IMR-90 (cell line): Measurements from ENCODE around the gene CITED4. TPM values are rescaled to one million over a fixed set of nuclear protein-coding genes. Genes with fewer than 3 reads are reported as not detected.
A peak's percentile ranks its signal among the peaks of the same experiment; 100 is the strongest.

Experiments
- ATAC-seq: fragments of 200-7000 bp; cut with Tn5 transposase; 2 replicates; pipeline ENCODE4 v1.9.1; 2020; ENCODE audit warnings: low read depth, mild to moderate bottlenecking, moderate library complexity
- BruUV-seq: library from RNA; stranded (reverse); fragments of 400-500 nt; replicated peaks from 2 replicates; lab custom pipeline; 2021; lab: Mats Ljungman, UMichigan
- CTCF ChIA-PET: fragments of 300-600 bp; formaldehyde crosslinking; extraction: SDS; loops from one replicate; lab custom pipeline; 2021; ENCODE audit warnings: antibody characterized with exemption; lab: Yijun Ruan, JAX
- POLR2A ChIA-PET: fragments of 300-600 bp; sonication (Branson Sonifier 250); formaldehyde crosslinking; loops from one replicate; lab custom pipeline; 2022; ENCODE audit warnings: antibody characterized with exemption; ENCODE audit not compliant: unreplicated experiment; lab: Charles Lee
- DNase-seq: peaks from one replicate; pipeline ENCODE4 v3.0.0; 2013
- H2AFZ ChIP-seq: replicated peaks from 2 replicates; pipeline ENCODE3; 2013; ENCODE audit warnings: low read length, mild to moderate bottlenecking; ENCODE audit not compliant: poor library complexity
- H2AK5ac ChIP-seq: 2 replicates; pipeline ENCODE4 v1.6.1; 2013; ENCODE audit warnings: low read depth, low read length, inconsistent platforms
- H2AK9ac ChIP-seq: replicated peaks from 2 replicates; pipeline ENCODE3; 2013; ENCODE audit warnings: mild to moderate bottlenecking, low read depth, low read length, moderate library complexity; ENCODE audit not compliant: poor library complexity
- H2BK120ac ChIP-seq: 2 replicates; pipeline ENCODE4 v1.6.1; 2013; ENCODE audit warnings: low read depth, low read length, inconsistent platforms
- H2BK15ac ChIP-seq: 3 replicates; pipeline ENCODE4 v1.6.1; 2013; ENCODE audit warnings: low read depth, low read length, inconsistent platforms
- H2BK20ac ChIP-seq: 2 replicates; pipeline ENCODE4 v1.6.1; 2013; ENCODE audit warnings: low read depth, mild to moderate bottlenecking, inconsistent platforms, low read length, moderate library complexity
- H2BK5ac ChIP-seq: 2 replicates; pipeline ENCODE4 v1.6.1; 2013; ENCODE audit warnings: mild to moderate bottlenecking, low read depth, low read length, inconsistent platforms; ENCODE audit not compliant: poor library complexity, severe bottlenecking
- H3K14ac ChIP-seq: replicated peaks from 2 replicates; pipeline ENCODE4 v1.6.1; 2013; ENCODE audit warnings: low read depth, low read length, inconsistent platforms
- H3K18ac ChIP-seq: 2 replicates; pipeline ENCODE4 v1.6.1; 2013; ENCODE audit warnings: low read depth, low read length, control low read depth
- H3K23ac ChIP-seq: 2 replicates; pipeline ENCODE4 v1.6.1; 2013; ENCODE audit warnings: low read depth, low read length, inconsistent platforms
- H3K27ac ChIP-seq: 2 replicates; pipeline ENCODE4 v1.5.1; 2013; ENCODE audit warnings: mild to moderate bottlenecking, control low read depth, low read length; ENCODE audit not compliant: insufficient read depth
- H3K27me3 ChIP-seq: 2 replicates; pipeline ENCODE4 v1.6.1; 2013; ENCODE audit warnings: low read length; ENCODE audit not compliant: control insufficient read depth, insufficient read depth
- H3K36me3 ChIP-seq: 2 replicates; pipeline ENCODE4 v1.6.1; 2013; ENCODE audit warnings: low read length, mixed read lengths; ENCODE audit not compliant: control insufficient read depth, insufficient read depth
- H3K4ac ChIP-seq: 2 replicates; pipeline ENCODE4 v1.6.1; 2013; ENCODE audit warnings: low read depth, low read length, inconsistent platforms
- H3K4me1 ChIP-seq: 2 replicates; pipeline ENCODE4 v1.6.1; 2013; ENCODE audit warnings: low read length, mixed read lengths; ENCODE audit not compliant: control insufficient read depth, insufficient read depth
- H3K4me2 ChIP-seq: 2 replicates; pipeline ENCODE4 v1.6.1; 2013; ENCODE audit warnings: low read depth, mild to moderate bottlenecking, control low read depth, low read length, moderate library complexity
- H3K4me3 ChIP-seq: 2 replicates; pipeline ENCODE4 v1.5.1; 2013; ENCODE audit warnings: low read depth, mild to moderate bottlenecking, control low read depth, low read length, moderate library complexity; ENCODE audit not compliant: insufficient read depth
- H3K56ac ChIP-seq: 2 replicates; pipeline ENCODE4 v1.6.1; 2013; ENCODE audit warnings: low read length, inconsistent platforms; ENCODE audit not compliant: insufficient read depth; ENCODE audit errors: extremely low read depth
- H3K79me1 ChIP-seq, 2 experiments: 2 replicates each; pipeline ENCODE4 v1.6.1; 2013; ENCODE audit warnings: low read length in 2 of 2, inconsistent platforms in 1 of 2, low read depth in 1 of 2
- H3K9ac ChIP-seq: 2 replicates; pipeline ENCODE4 v1.6.1; 2013; ENCODE audit warnings: low read depth, low read length, control low read depth
- H3K9me1 ChIP-seq: 2 replicates; pipeline ENCODE4 v1.6.1; 2013; ENCODE audit warnings: low read length, inconsistent platforms; ENCODE audit not compliant: insufficient read depth
- H3K9me3 ChIP-seq: 2 replicates; pipeline ENCODE4 v1.6.1; 2013; ENCODE audit warnings: low read length; ENCODE audit not compliant: control insufficient read depth, insufficient read depth
- H4K20me1 ChIP-seq: 2 replicates; pipeline ENCODE4 v1.6.1; 2013; ENCODE audit warnings: low read length, inconsistent platforms; ENCODE audit not compliant: insufficient read depth
- H4K5ac ChIP-seq: 2 replicates; pipeline ENCODE4 v1.6.1; 2013; ENCODE audit warnings: mild to moderate bottlenecking, low read depth, low read length, control low read depth
- H4K8ac ChIP-seq, 2 experiments: 2 replicates each; pipeline ENCODE4 v1.6.1; 2013; ENCODE audit warnings: low read depth in 2 of 2, low read length in 2 of 2, control low read depth in 1 of 2, inconsistent platforms in 1 of 2
- H4K91ac ChIP-seq: 2 replicates; pipeline ENCODE4 v1.6.1; 2013; ENCODE audit warnings: low read depth, low read length, inconsistent platforms; ENCODE audit not compliant: insufficient read depth
- BHLHE40 ChIP-seq: fragments of 150-350 bp; IDR thresholded peaks from 2 replicates; pipeline ENCODE4 v1.6.1; 2016; ENCODE audit warnings: mild to moderate bottlenecking, low read depth, low read length
- CEBPB ChIP-seq: IDR thresholded peaks from 2 replicates; pipeline ENCODE4 v1.6.1; 2012; ENCODE audit warnings: low read depth, low read length, improper control_type of control experiment
- CHD1 ChIP-seq: IDR thresholded peaks from 2 replicates; pipeline ENCODE4 v1.6.1; 2012; ENCODE audit warnings: low read depth, low read length, improper control_type of control experiment
- FOS ChIP-seq: fragments of 150-350 bp; IDR thresholded peaks from 2 replicates; pipeline ENCODE4 v1.6.1; 2016; ENCODE audit warnings: low read depth, low read length
- MAFK ChIP-seq: IDR thresholded peaks from 2 replicates; pipeline ENCODE4 v1.6.1; 2012; ENCODE audit warnings: low read depth, low read length, improper control_type of control experiment
- MAZ ChIP-seq: IDR thresholded peaks from 2 replicates; pipeline ENCODE4 v1.6.1; 2012; ENCODE audit warnings: low read depth, mild to moderate bottlenecking, low read length, improper control_type of control experiment, moderate library complexity, borderline replicate concordance
- MXI1 ChIP-seq: IDR thresholded peaks from 2 replicates; pipeline ENCODE4 v1.6.1; 2012; ENCODE audit warnings: low read depth, mild to moderate bottlenecking, low read length, moderate library complexity, borderline replicate concordance
- NFE2L2 ChIP-seq: fragments of 150-350 bp; IDR thresholded peaks from 2 replicates; pipeline ENCODE4 v1.6.1; 2016; ENCODE audit warnings: low read depth, mild to moderate bottlenecking, low read length
- POLR2A ChIP-seq: IDR thresholded peaks from 2 replicates; pipeline ENCODE4 v1.6.1; 2012; ENCODE audit warnings: mild to moderate bottlenecking, low read depth, low read length
- RAD21 ChIP-seq: IDR thresholded peaks from 2 replicates; pipeline ENCODE4 v1.6.1; 2012; ENCODE audit warnings: low read length, improper control_type of control experiment
- RCOR1 ChIP-seq: IDR thresholded peaks from 2 replicates; pipeline ENCODE4 v1.6.1; 2012; ENCODE audit warnings: mild to moderate bottlenecking, low read length, improper control_type of control experiment; ENCODE audit not compliant: insufficient replicate concordance
- SMC3 ChIP-seq: fragments of 150-350 bp; IDR thresholded peaks from 2 replicates; pipeline ENCODE4 v1.6.1; 2016; ENCODE audit warnings: low read depth, mild to moderate bottlenecking, antibody characterized with exemption, low read length, moderate library complexity
- WGBS, 2 experiments: methylation state at CpG; one replicate each; pipeline versions ENCODE4 v1.1.5 to v1.1.7; 2013; ENCODE audit warnings: missing lambda C conversion rate in 2 of 2; ENCODE audit not compliant: insufficient read length in 1 of 2; ENCODE audit errors: extremely low coverage in 2 of 2; 5-methylcytosine and 5-hydroxymethylcytosine counted together
- dilution Hi-C: fragments of 300-500 bp; cut with HindIII; formaldehyde crosslinking; loops from one replicate; pipeline ENCODE4 v1.14.3; 2018; ENCODE audit warnings: low sequenced_read_pairs; ENCODE audit not compliant: unreplicated experiment
- in situ Hi-C: fragments of 300-500 bp; cut with MboI; formaldehyde crosslinking; loops from 3 replicates; pipeline ENCODE4 v1.14.3; 2019; ENCODE audit warnings: low sequenced_read_pairs, inconsistent platforms, mixed read lengths
- intact Hi-C: fragments of 100-400 bp; cut with micrococcal nuclease; formaldehyde crosslinking; loops from 2 replicates; pipeline ENCODE4 v1.10.0; 2022
- polyA plus RNA-seq, 3 experiments: library from polyadenylated mRNA; depleted of rRNA; stranded (reverse); fragments of >200 nt; gene quantifications; 2 replicates each; pipeline ENCODE4 v1.2.3, GENCODE V29; 2012; ENCODE audit warnings: low replicate concordance in 1 of 3
- total RNA-seq: library from RNA; depleted of rRNA; stranded (reverse); fragments of >200 nt; gene quantifications from 2 replicates; pipeline ENCODE4 v1.2.3, GENCODE V29; 2012
- TF ChIP-seq, protein P1 (sequence below): conservative IDR thresholded peaks from 2 replicates; pipeline ENCODE4 v1.5.1; 2012; ENCODE audit warnings: mild to moderate bottlenecking, low read depth, low read length, improper control_type of control experiment
- TF ChIP-seq, protein P2 (sequence below): fragments of 150-350 bp; IDR thresholded peaks from 2 replicates; pipeline ENCODE4 v1.6.1; 2017; ENCODE audit warnings: mild to moderate bottlenecking, antibody characterized with exemption, low read length, low read depth
- TF ChIP-seq, protein P3 (sequence below): fragments of 150-350 bp; IDR thresholded peaks from 2 replicates; pipeline ENCODE4 v1.6.1; 2016; ENCODE audit warnings: low read depth, mild to moderate bottlenecking, low read length, moderate library complexity, borderline replicate concordance

CITED4 gene
- total and polyA plus RNA-seq, 2 of the 4 experiments (the other 2 are of a cell fraction) = under 0.01 to 1.6 TPM

DNA sequence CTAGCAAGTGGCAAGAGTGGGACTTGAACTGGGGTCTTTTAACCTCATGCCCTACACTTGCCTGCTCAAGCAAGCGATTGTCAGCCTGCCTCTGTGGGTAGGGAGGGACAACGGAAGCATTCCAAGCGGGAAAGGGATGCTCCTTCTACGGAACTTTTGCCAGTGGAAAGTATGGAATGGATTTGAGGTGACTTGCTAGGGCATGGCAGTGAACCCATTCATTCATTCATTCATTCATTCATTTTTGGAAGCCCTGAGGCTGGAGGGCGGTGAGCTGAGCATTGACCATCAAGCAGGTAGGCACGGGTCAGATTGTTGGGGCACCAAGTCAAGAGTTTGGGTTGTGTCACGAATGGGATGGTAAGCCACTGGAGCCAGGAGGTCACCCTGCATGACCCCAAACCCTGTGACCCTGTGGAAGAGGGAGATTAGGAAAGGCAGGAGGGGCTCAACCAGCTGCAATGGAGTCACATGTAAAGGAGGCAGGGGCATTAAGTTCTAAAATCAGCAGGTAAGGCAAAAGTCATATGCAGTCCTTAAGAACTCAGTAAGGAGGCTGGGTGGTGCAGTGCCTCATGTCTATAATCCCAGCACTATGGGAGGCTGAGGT, 11.8 kb upstream of the CITED4 start:
- Histone ChIP-seq H3K18ac (peak overlapping the region; percentile 32; the same call in 1 of the 2 replicates), H3K4me3 (no peak overlapping the region), H3K27ac (no peak overlapping the region; the same call in 1 of the 2 replicates), H4K5ac (no peak overlapping the region; the same call in 1 of the 2 replicates), H2AFZ (peak overlapping the region; percentile 38), H3K9me1 (peaks cover 27% of the 10 kb centered on the region), H3K56ac (no peak overlapping the region; the same call in 1 of the 2 replicates), H3K36me3 (no peaks in the 10 kb centered on the region), H2BK15ac (peak overlapping the region; percentile 96; the same call in 2 of the 3 replicates), H3K4me2 (no peak overlapping the region), H3K27me3 (no peaks in the 10 kb centered on the region), H3K79me1 (no peaks in the 10 kb centered on the region; a peak in 2 of 4 replicates), H4K91ac (peak overlapping the region; percentile 64), H2AK9ac (peak overlapping the region; percentile 31), H3K4me1 (peaks cover 13% of the 10 kb centered on the region), H2BK5ac (peak overlapping the region; percentile 4), H3K9me3 (peaks cover 7% of the 10 kb centered on the region), H4K8ac (peak overlapping the region; percentile 33 to 53; a peak in 2 of 4 replicates), H2BK120ac (peak overlapping the region; percentile 92), H2BK20ac (peak overlapping the region; percentile 67), H3K9ac (no peak overlapping the region), H2AK5ac (peak overlapping the region; percentile 94), H4K20me1 (no peaks in the 10 kb centered on the region), H3K14ac (peak overlapping the region; percentile 11), H3K4ac (peak overlapping the region; percentile 30), H3K23ac (no peak overlapping the region; the same call in 1 of the 2 replicates)
- intact Hi-C loops = no loop called here
- WGBS, 2 experiments = 89% methylated on average over 3 of the region's 7 CpGs; no CpG with 5 or more reads in 1 of the 2 experiments
- dilution Hi-C loops = no loop called here
- DNase-seq (no peak), ATAC-seq (no peak)
- ChIA-PET CTCF (interaction anchor here (0.6 to 1.3 kb wide), 2 partner anchors 11 to 74 kb away, joined by 4 to 6 read pairs; no protein-coding TSS in a partner anchor), POLR2A (no interaction called here)
- in situ Hi-C loops = no loop called here
- no TSS peak for BruUV-seq
- no peak for TF ChIP-seq NFE2L2
- TF ChIP-seq, protein P1, sequence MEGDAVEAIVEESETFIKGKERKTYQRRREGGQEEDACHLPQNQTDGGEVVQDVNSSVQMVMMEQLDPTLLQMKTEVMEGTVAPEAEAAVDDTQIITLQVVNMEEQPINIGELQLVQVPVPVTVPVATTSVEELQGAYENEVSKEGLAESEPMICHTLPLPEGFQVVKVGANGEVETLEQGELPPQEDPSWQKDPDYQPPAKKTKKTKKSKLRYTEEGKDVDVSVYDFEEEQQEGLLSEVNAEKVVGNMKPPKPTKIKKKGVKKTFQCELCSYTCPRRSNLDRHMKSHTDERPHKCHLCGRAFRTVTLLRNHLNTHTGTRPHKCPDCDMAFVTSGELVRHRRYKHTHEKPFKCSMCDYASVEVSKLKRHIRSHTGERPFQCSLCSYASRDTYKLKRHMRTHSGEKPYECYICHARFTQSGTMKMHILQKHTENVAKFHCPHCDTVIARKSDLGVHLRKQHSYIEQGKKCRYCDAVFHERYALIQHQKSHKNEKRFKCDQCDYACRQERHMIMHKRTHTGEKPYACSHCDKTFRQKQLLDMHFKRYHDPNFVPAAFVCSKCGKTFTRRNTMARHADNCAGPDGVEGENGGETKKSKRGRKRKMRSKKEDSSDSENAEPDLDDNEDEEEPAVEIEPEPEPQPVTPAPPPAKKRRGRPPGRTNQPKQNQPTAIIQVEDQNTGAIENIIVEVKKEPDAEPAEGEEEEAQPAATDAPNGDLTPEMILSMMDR = no peak
- TF ChIP-seq, protein P2, sequence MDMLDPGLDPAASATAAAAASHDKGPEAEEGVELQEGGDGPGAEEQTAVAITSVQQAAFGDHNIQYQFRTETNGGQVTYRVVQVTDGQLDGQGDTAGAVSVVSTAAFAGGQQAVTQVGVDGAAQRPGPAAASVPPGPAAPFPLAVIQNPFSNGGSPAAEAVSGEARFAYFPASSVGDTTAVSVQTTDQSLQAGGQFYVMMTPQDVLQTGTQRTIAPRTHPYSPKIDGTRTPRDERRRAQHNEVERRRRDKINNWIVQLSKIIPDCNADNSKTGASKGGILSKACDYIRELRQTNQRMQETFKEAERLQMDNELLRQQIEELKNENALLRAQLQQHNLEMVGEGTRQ = no peak
- no peak for TF ChIP-seq MXI1
- no peak for TF ChIP-seq CHD1
- no peak for TF ChIP-seq BHLHE40
- no peak for TF ChIP-seq MAFK
- TF ChIP-seq POLR2A = no peak
- TF ChIP-seq CEBPB = no peak
- TF ChIP-seq SMC3 = no peak
- no peak for TF ChIP-seq MAZ
- TF ChIP-seq RCOR1 = no peak
- TF ChIP-seq, protein P3, sequence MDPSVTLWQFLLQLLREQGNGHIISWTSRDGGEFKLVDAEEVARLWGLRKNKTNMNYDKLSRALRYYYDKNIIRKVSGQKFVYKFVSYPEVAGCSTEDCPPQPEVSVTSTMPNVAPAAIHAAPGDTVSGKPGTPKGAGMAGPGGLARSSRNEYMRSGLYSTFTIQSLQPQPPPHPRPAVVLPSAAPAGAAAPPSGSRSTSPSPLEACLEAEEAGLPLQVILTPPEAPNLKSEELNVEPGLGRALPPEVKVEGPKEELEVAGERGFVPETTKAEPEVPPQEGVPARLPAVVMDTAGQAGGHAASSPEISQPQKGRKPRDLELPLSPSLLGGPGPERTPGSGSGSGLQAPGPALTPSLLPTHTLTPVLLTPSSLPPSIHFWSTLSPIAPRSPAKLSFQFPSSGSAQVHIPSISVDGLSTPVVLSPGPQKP = no peak
- no peak for TF ChIP-seq RAD21
- TF ChIP-seq FOS = no peak
